GM23248 (cell line): Measurements from ENCODE around the gene SVEP1. TPM values are rescaled to one million over a fixed set of nuclear protein-coding genes. Genes with fewer than 3 reads are reported as not detected.

ENCODE experiments used
- DNase-seq: peaks from one replicate; pipeline ENCODE4 v3.0.0-alpha.2; 2015
- H2AFZ ChIP-seq: fragments of 200-600 bp; sonication (generic); 2 replicates; pipeline ENCODE4 v1.6.1; 2016; ENCODE audit warnings: antibody characterized with exemption
- H3F3A ChIP-seq: fragments of 200-600 bp; sonication (generic); 2 replicates; pipeline ENCODE4 v1.6.1; 2016; ENCODE audit warnings: mild to moderate bottlenecking, antibody characterized with exemption, mixed run types; ENCODE audit not compliant: insufficient read depth
- H3K27ac ChIP-seq: fragments of 200-600 bp; sonication (generic); 2 replicates; pipeline ENCODE4 v1.5.1; 2016; ENCODE audit warnings: mild to moderate bottlenecking
- H3K27me3 ChIP-seq: fragments of 200-600 bp; sonication (generic); replicated peaks from 2 replicates; pipeline ENCODE4 v1.6.1; 2016; ENCODE audit warnings: mild to moderate bottlenecking; ENCODE audit not compliant: insufficient read depth
- H3K36me3 ChIP-seq: fragments of 200-600 bp; sonication (generic); 2 replicates; pipeline ENCODE4 v1.6.1; 2016; ENCODE audit warnings: low read depth, mild to moderate bottlenecking
- H3K4me1 ChIP-seq: fragments of 200-600 bp; sonication (generic); 2 replicates; pipeline ENCODE4 v1.6.1; 2016; ENCODE audit warnings: mild to moderate bottlenecking; ENCODE audit not compliant: insufficient read depth
- H3K4me2 ChIP-seq: fragments of 200-600 bp; sonication (generic); one replicate; pipeline ENCODE4 v1.6.1; 2016; ENCODE audit warnings: mild to moderate bottlenecking; ENCODE audit not compliant: unreplicated experiment
- H3K4me3 ChIP-seq: fragments of 200-600 bp; sonication (generic); 2 replicates; pipeline ENCODE4 v1.5.1; 2016; ENCODE audit warnings: mild to moderate bottlenecking
- H3K79me2 ChIP-seq: fragments of 200-600 bp; sonication (generic); 2 replicates; pipeline ENCODE4 v1.6.1; 2016; ENCODE audit warnings: mild to moderate bottlenecking; ENCODE audit not compliant: insufficient read depth
- H3K9ac ChIP-seq: fragments of 200-600 bp; sonication (generic); 2 replicates; pipeline ENCODE4 v1.6.1; 2016; ENCODE audit warnings: mild to moderate bottlenecking
- H3K9me2 ChIP-seq: fragments of 200-600 bp; sonication (generic); 2 replicates; pipeline ENCODE4 v1.6.1; 2016; ENCODE audit warnings: mixed run types, mild to moderate bottlenecking, moderate library complexity; ENCODE audit not compliant: insufficient read depth
- H3K9me3 ChIP-seq: fragments of 200-600 bp; sonication (generic); one replicate; pipeline ENCODE4 v1.6.1; 2017; ENCODE audit warnings: low read depth
- H4K20me1 ChIP-seq: fragments of 200-600 bp; sonication (generic); 2 replicates; pipeline ENCODE4 v1.6.0; 2016; ENCODE audit not compliant: insufficient read depth
- EZH2 ChIP-seq: fragments of 200-600 bp; sonication (generic); IDR thresholded peaks from 2 replicates; pipeline ENCODE4 v1.6.1; 2018; ENCODE audit warnings: antibody characterized with exemption, mild to moderate bottlenecking; ENCODE audit not compliant: insufficient read depth, poor library complexity, severe bottlenecking
- EZH2phosphoT487 ChIP-seq: fragments of 200-600 bp; sonication (generic); IDR thresholded peaks from 2 replicates; pipeline ENCODE4 v1.6.1; 2018; ENCODE audit warnings: antibody characterized with exemption, moderate library complexity, mild to moderate bottlenecking, low read depth; ENCODE audit not compliant: insufficient read depth
- WGBS, 2 experiments: methylation state at CpG; one replicate each; pipeline ENCODE4 v1.1.6; 2015 to 2017; ENCODE audit warnings: low lambda C conversion rate in 2 of 2, low coverage in 1 of 2; ENCODE audit errors: missing lambda C conversion rate in 2 of 2; 5-methylcytosine and 5-hydroxymethylcytosine counted together
- in situ Hi-C: fragments of 300-500 bp; cut with MboI; formaldehyde crosslinking; loops from 2 replicates; pipeline ENCODE4 v1.15.0; 2020
- polyA plus RNA-seq: library from polyadenylated mRNA; unstranded; fragments of >200 nt; fragmentation: Nextera tagmentation; extraction: Ambion mirVana; gene quantifications from 2 replicates; pipeline ENCODE4 v1.2.1, GENCODE V29; 2016
- total RNA-seq: library from RNA; depleted of rRNA; stranded (reverse); fragments of >200 nt; shearing (Covaris generic); gene quantifications from 2 replicates; pipeline ENCODE4 v1.2.3, GENCODE V29; 2014

Gene SVEP1
- total and polyA plus RNA-seq, 2 experiments from 2014 or later, result 13.6 to 47.3 TPM

DNA sequence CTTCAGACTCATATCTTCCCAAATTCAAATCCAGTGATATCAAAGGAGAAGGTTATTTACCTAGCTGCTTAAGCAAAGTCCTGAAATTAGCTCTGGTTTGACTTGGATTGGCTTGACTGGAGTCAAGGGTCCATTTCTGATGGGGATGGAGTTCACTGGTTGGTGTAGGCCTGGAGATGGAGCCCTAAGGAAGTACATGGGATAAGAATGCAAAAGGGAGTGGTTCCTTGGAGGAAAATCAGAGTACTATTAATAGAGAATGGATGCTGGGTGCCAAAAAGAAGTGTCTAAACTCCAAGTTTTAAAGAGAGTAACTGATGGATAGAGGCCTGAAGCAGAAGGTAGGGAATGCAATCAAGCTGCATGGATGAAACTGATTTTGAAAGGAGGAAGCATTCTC, 255.7 kb downstream of the SVEP1 start:
- Histone ChIP-seq H3K9me3 (no peaks in the 10 kb centered on the region), H3K27me3 (no peaks in the 10 kb centered on the region), H2AFZ (no peak overlapping the region), H3K4me3 (no peak overlapping the region), H3K27ac (no peak overlapping the region), H4K20me1 (no peaks in the 10 kb centered on the region), H3K36me3 (no peaks in the 10 kb centered on the region), H3K9me2 (no peaks in the 10 kb centered on the region), H3F3A (peaks cover 7% of the 10 kb centered on the region; the same call in 1 of the 2 replicates), H3K4me2 (no peak overlapping the region), H3K9ac (no peak overlapping the region), H3K4me1 (peaks cover 15% of the 10 kb centered on the region), H3K79me2 (no peaks in the 10 kb centered on the region)
- in situ Hi-C loops, result no loop called here
- TF ChIP-seq EZH2phosphoT487, result no peak
- DNase-seq, result peak; percentile 4

- Histone ChIP-seq H3K9me3 (no peaks in the 10 kb centered on the region), H3F3A (peaks cover 7% of the 10 kb centered on the region; the same call in 1 of the 2 replicates), H2AFZ (no peak overlapping the region), H3K36me3 (no peaks in the 10 kb centered on the region), H3K4me1 (peaks cover 15% of the 10 kb centered on the region), H3K27me3 (no peaks in the 10 kb centered on the region), H3K27ac (no peak overlapping the region), H3K4me3 (no peak overlapping the region), H3K9me2 (no peaks in the 10 kb centered on the region), H3K4me2 (peak overlapping the region; percentile 68), H4K20me1 (no peaks in the 10 kb centered on the region), H3K9ac (no peak overlapping the region), H3K79me2 (no peaks in the 10 kb centered on the region)
- in situ Hi-C loops, result no loop called here
- TF ChIP-seq EZH2 (no peak), EZH2phosphoT487 (no peak)
- peak; percentile 60 for DNase-seq
- 44 to 52% methylated on average over 3 of the region's 3 CpGs for WGBS, 2 experiments
Measured at GRCh38 chr9:110320651-110321445, 258.7 kb downstream of the SVEP1 start.

- DNase-seq, result peak; percentile 14
- Histone ChIP-seq H3K9me3 (no peaks in the 10 kb centered on the region), H3K27me3 (no peaks in the 10 kb centered on the region), H4K20me1 (no peaks in the 10 kb centered on the region), H3K36me3 (no peaks in the 10 kb centered on the region), H3K4me2 (no peak overlapping the region), H2AFZ (no peak overlapping the region), H3F3A (peaks cover 7% of the 10 kb centered on the region; the same call in 1 of the 2 replicates), H3K9ac (no peak overlapping the region), H3K27ac (no peak overlapping the region), H3K9me2 (no peaks in the 10 kb centered on the region), H3K4me1 (peaks cover 15% of the 10 kb centered on the region), H3K79me2 (no peaks in the 10 kb centered on the region), H3K4me3 (no peak overlapping the region)
- WGBS, 2 experiments, result 79 to 83% methylated on average over 4 of the region's 4 CpGs
- TF ChIP-seq EZH2 (no peak), EZH2phosphoT487 (no peak)
- in situ Hi-C loops, result no loop called here
Measured at GRCh38 chr9:110319781-110320492, 259.6 kb downstream of the SVEP1 start.

GRCh38 chr9:110317911-110318310, 261.6 kb downstream of the SVEP1 start:
- H3K4me3 ChIP-seq, result no peak overlapping the region
- no peaks in the 10 kb centered on the region for H3K79me2 ChIP-seq
- DNase-seq, result no peak
- no peak overlapping the region for H3K27ac ChIP-seq
- H2AFZ ChIP-seq, result no peak overlapping the region
- H3K9ac ChIP-seq, result no peak overlapping the region
- WGBS, 2 experiments, result 97% methylated on average over 4 of the region's 4 CpGs
- H3F3A ChIP-seq, result peaks cover 7% of the 10 kb centered on the region; the same call in 1 of the 2 replicates
- no peaks in the 10 kb centered on the region for H3K9me2 ChIP-seq
- TF ChIP-seq EZH2 (no peak), EZH2phosphoT487 (no peak)
- no peak overlapping the region for H3K4me2 ChIP-seq
- no peaks in the 10 kb centered on the region for H4K20me1 ChIP-seq
- H3K9me3 ChIP-seq, result no peaks in the 10 kb centered on the region
- no peaks in the 10 kb centered on the region for H3K36me3 ChIP-seq
- H3K27me3 ChIP-seq, result no peaks in the 10 kb centered on the region
- in situ Hi-C loops, result no loop called here
- peaks cover 15% of the 10 kb centered on the region for H3K4me1 ChIP-seq
